ENCODE results near the gene COX14. TPM values are rescaled to one million over a fixed set of nuclear protein-coding genes. Genes with fewer than 3 reads are reported as not detected.

Gene COX14
- total and polyA plus RNA-seq, 2 experiments from 2014 or later: 53.4 to 122 TPM

- no peak overlapping the region for H3K9ac ChIP-seq
- no peaks in the 10 kb centered on the region for H3K4me1 ChIP-seq (ENCODE audit: insufficient read depth)
- H3K36me3 ChIP-seq (ENCODE audit: low read depth): no peaks in the 10 kb centered on the region
- H3K27me3 ChIP-seq (replicated peaks; ENCODE audit: insufficient read depth): no peaks in the 10 kb centered on the region
- H3K79me2 ChIP-seq (ENCODE audit: insufficient read depth): no peaks in the 10 kb centered on the region
- no peak overlapping the region for H2AFZ ChIP-seq
- no peaks in the 10 kb centered on the region for H3K9me3 ChIP-seq (ENCODE audit: low read depth)
- H3K9me2 ChIP-seq (ENCODE audit: insufficient read depth): no peaks in the 10 kb centered on the region
- in situ Hi-C loops (cut with MboI): no loop called here
- H3K27ac ChIP-seq: no peak overlapping the region
- TF ChIP-seq EZH2 (IDR thresholded peaks at IDR 0.05; ENCODE audit: insufficient read depth, poor library complexity, severe bottlenecking) (no peak), EZH2phosphoT487 (IDR thresholded peaks at IDR 0.05; ENCODE audit: insufficient read depth, low read depth) (no peak)
- H3K4me2 ChIP-seq (ENCODE audit: unreplicated experiment): no peak overlapping the region
- DNase-seq: no peak
- H3F3A ChIP-seq (ENCODE audit: insufficient read depth): no peaks in the 10 kb centered on the region
- H3K4me3 ChIP-seq: no peak overlapping the region
- H4K20me1 ChIP-seq (ENCODE audit: insufficient read depth): no peaks in the 10 kb centered on the region
- 85 to 94% methylated on average over 12 of the region's 12 CpGs for WGBS, 2 experiments (ENCODE audit: low coverage in 1 of 2, low lambda C conversion rate in 2 of 2, missing lambda C conversion rate in 2 of 2)
Measured at GRCh38 chr12:50077099-50077498, 34.9 kb upstream of the COX14 start.

GRCh38 chr12:50078281-50078680, 33.8 kb upstream of the COX14 start:
- in situ Hi-C loops (cut with MboI): no loop called here

GRCh38 chr12:50079771-50080170, 32.3 kb upstream of the COX14 start:
- Histone ChIP-seq H3F3A (ENCODE audit: insufficient read depth) (0 out of 2 replicates have a peak, but pooled peaks cover 4% of the 10 kb centered on the region), H3K9ac (no peak overlapping the region), H3K4me3 (no peak overlapping the region), H3K27me3 (replicated peaks; ENCODE audit: insufficient read depth) (no peaks in the 10 kb centered on the region), H3K9me3 (ENCODE audit: low read depth) (no peaks in the 10 kb centered on the region), H2AFZ (no peak overlapping the region), H3K79me2 (ENCODE audit: insufficient read depth) (peaks cover 14% of the 10 kb centered on the region), H4K20me1 (ENCODE audit: insufficient read depth) (no peaks in the 10 kb centered on the region), H3K4me2 (ENCODE audit: unreplicated experiment) (no peak overlapping the region), H3K4me1 (ENCODE audit: insufficient read depth) (peaks cover 5% of the 10 kb centered on the region; the same call in 1 of the 2 replicates), H3K9me2 (ENCODE audit: insufficient read depth) (no peaks in the 10 kb centered on the region), H3K27ac (no peak overlapping the region), H3K36me3 (ENCODE audit: low read depth) (no peaks in the 10 kb centered on the region)
- TF ChIP-seq EZH2 (IDR thresholded peaks at IDR 0.05; ENCODE audit: insufficient read depth, poor library complexity, severe bottlenecking) (no peak), EZH2phosphoT487 (IDR thresholded peaks at IDR 0.05; ENCODE audit: insufficient read depth, low read depth) (no peak)
- 61 to 67% methylated on average over 5 of the region's 5 CpGs for WGBS, 2 experiments (ENCODE audit: low coverage in 1 of 2, low lambda C conversion rate in 2 of 2, missing lambda C conversion rate in 2 of 2)
- no peak for DNase-seq
- in situ Hi-C loops (cut with MboI): no loop called here

More at GRCh38 chr12:50078281-50078680, 33.8 kb upstream of the COX14 start:
- no peaks in the 10 kb centered on the region for H3K36me3 ChIP-seq (ENCODE audit: low read depth)
- 78 to 84% methylated on average over 10 of the region's 10 CpGs for WGBS, 2 experiments (ENCODE audit: low coverage in 1 of 2, low lambda C conversion rate in 2 of 2, missing lambda C conversion rate in 2 of 2)
- no peaks in the 10 kb centered on the region for H3K9me3 ChIP-seq (ENCODE audit: low read depth)
- H3K79me2 ChIP-seq (ENCODE audit: insufficient read depth): peaks cover 2% of the 10 kb centered on the region; the same call in 1 of the 2 replicates
- H3K4me3 ChIP-seq: no peak overlapping the region
- TF ChIP-seq EZH2phosphoT487 (IDR thresholded peaks at IDR 0.05; ENCODE audit: insufficient read depth, low read depth) (no peak), EZH2 (IDR thresholded peaks at IDR 0.05; ENCODE audit: insufficient read depth, poor library complexity, severe bottlenecking) (no peak)
- no peaks in the 10 kb centered on the region for H4K20me1 ChIP-seq (ENCODE audit: insufficient read depth)
- no peak overlapping the region for H2AFZ ChIP-seq
- DNase-seq: no peak
- 0 out of 2 replicates have a peak, but pooled peaks cover 1% of the 10 kb centered on the region for H3F3A ChIP-seq (ENCODE audit: insufficient read depth)
- H3K9ac ChIP-seq: no peak overlapping the region
- no peaks in the 10 kb centered on the region for H3K9me2 ChIP-seq (ENCODE audit: insufficient read depth)
- H3K27me3 ChIP-seq (replicated peaks; ENCODE audit: insufficient read depth): no peaks in the 10 kb centered on the region
- no peaks in the 10 kb centered on the region for H3K4me1 ChIP-seq (ENCODE audit: insufficient read depth)
- no peak overlapping the region for H3K27ac ChIP-seq
- no peak overlapping the region for H3K4me2 ChIP-seq (ENCODE audit: unreplicated experiment)

- Histone ChIP-seq H3K9me3 (ENCODE audit: low read depth) (no peaks in the 10 kb centered on the region), H4K20me1 (ENCODE audit: insufficient read depth) (no peaks in the 10 kb centered on the region), H3K4me2 (ENCODE audit: unreplicated experiment) (no peak overlapping the region), H3K9ac (no peak overlapping the region), H3K27me3 (replicated peaks; ENCODE audit: insufficient read depth) (no peaks in the 10 kb centered on the region), H3K9me2 (ENCODE audit: insufficient read depth) (no peaks in the 10 kb centered on the region), H3K27ac (no peak overlapping the region), H3K4me1 (ENCODE audit: insufficient read depth) (peaks cover 5% of the 10 kb centered on the region; the same call in 1 of the 2 replicates), H3K36me3 (ENCODE audit: low read depth) (no peaks in the 10 kb centered on the region), H3K79me2 (ENCODE audit: insufficient read depth) (peaks cover 22% of the 10 kb centered on the region), H3K4me3 (no peak overlapping the region), H2AFZ (no peak overlapping the region), H3F3A (ENCODE audit: insufficient read depth) (peaks cover 6% of the 10 kb centered on the region; the same call in 1 of the 2 replicates)
- in situ Hi-C loops (cut with MboI): no loop called here
- TF ChIP-seq EZH2phosphoT487 (IDR thresholded peaks at IDR 0.05; ENCODE audit: insufficient read depth, low read depth): no peak
- TF ChIP-seq EZH2 (IDR thresholded peaks at IDR 0.05; ENCODE audit: insufficient read depth, poor library complexity, severe bottlenecking): no peak
- DNase-seq: no peak
- WGBS, 2 experiments (ENCODE audit: low coverage in 1 of 2, low lambda C conversion rate in 2 of 2, missing lambda C conversion rate in 2 of 2): 54 to 65% methylated on average over 24 to 46 of the region's 46 CpGs
Measured at GRCh38 chr12:50081096-50081808, 30.8 kb upstream of the COX14 start.
